Activated CD8-positive, alpha-beta memory T cell treated with anti-CD3 and anti-CD28 coated beads for 36 hours (primary cell): ENCODE results near the gene ARHGEF1. TPM values are rescaled to one million over a fixed set of nuclear protein-coding genes. Genes with fewer than 3 reads are reported as not detected.

Experiments used
- CTCF ChIA-PET: fragments of 350-600 bp; sonication (Branson Sonifier 250); formaldehyde crosslinking; loops from one replicate; lab custom pipeline; 2021; ENCODE audit warnings: antibody characterized with exemption; lab: Charles Lee
- POLR2A ChIA-PET: fragments of 350-600 bp; sonication (Branson Sonifier 250); formaldehyde crosslinking; loops from one replicate; lab custom pipeline; 2021; ENCODE audit warnings: antibody characterized with exemption; lab: Charles Lee
- total RNA-seq, 2 experiments: library from RNA; stranded (reverse); gene quantifications; one replicate each; pipeline ENCODE4 v1.2.3, GENCODE V29; 2021

ARHGEF1 gene
- total RNA-seq, 2 experiments from 2014 or later = 294 to 297 TPM

GRCh38 chr19:41872775-41873647, 10.0 kb upstream of the ARHGEF1 start:
- CTCF ChIA-PET = interaction anchor here (0.6 to 6.0 kb wide), 19 partner anchors 8 to 120 kb away, joined by 3 to 36 read pairs (median 8); partner anchors contain the start of genes ARHGEF1 and RPS19
- POLR2A ChIA-PET = interaction anchor here (0.6 to 6.7 kb wide), 10 partner anchors 9 to 85 kb away, joined by 3 to 62 read pairs (median 4); partner anchors contain the start of gene RPS19

GRCh38 chr19:41875973-41876372, 7.0 kb upstream of the ARHGEF1 start:
- ChIA-PET CTCF (interaction anchor here (0.6 to 1.6 kb wide), 11 partner anchors 10 to 83 kb away, joined by 3 to 8 read pairs (median 3); partner anchors contain the start of genes RABAC1 and RPS19), POLR2A (interaction anchor here (0.6 to 1.1 kb wide), 7 partner anchors 8 to 153 kb away, joined by 3 to 14 read pairs (median 6); no protein-coding TSS in a partner anchor)

- POLR2A ChIA-PET = interaction anchor here (0.5 to 1.1 kb wide), 3 partner anchors 11 to 14 kb away, joined by 3 to 14 read pairs (median 3); no protein-coding TSS in a partner anchor
- CTCF ChIA-PET = interaction anchor here (1.0 to 1.6 kb wide), 5 partner anchors 10 to 80 kb away, joined by 3 to 8 read pairs (median 3); partner anchors contain the start of gene RPS19
These were observed 5.8 kb upstream of the ARHGEF1 start, which contains the start of gene CD79A for GRCh38 chr19:41876847-41877832. TSS of gene CD79A (plus strand) at chr19:41877279. CDS start at chr19:41877305, 26 bp downstream.

GRCh38 chr19:41877916-41878905, 4.8 kb upstream of the ARHGEF1 start:
- POLR2A ChIA-PET = no interaction called here
- CTCF ChIA-PET = interaction anchor here (1.0 to 1.5 kb wide), 2 partner anchors 9 to 68 kb away, joined by 3 to 6 read pairs; no protein-coding TSS in a partner anchor

GRCh38 chr19:41879080-41879479, 3.9 kb upstream of the ARHGEF1 start:
- ChIA-PET CTCF (no interaction called here), POLR2A (no interaction called here)

GRCh38 chr19:41879670-41880328, 3.2 kb upstream of the ARHGEF1 start:
- CTCF ChIA-PET = no interaction called here
- POLR2A ChIA-PET = no interaction called here

GRCh38 chr19:41880329-41880708, 2.7 kb upstream of the ARHGEF1 start:
- ChIA-PET CTCF (no interaction called here), POLR2A (no interaction called here)

- CTCF ChIA-PET = interaction anchor here (1.3 to 3.1 kb wide), 3 partner anchors 10 to 25 kb away, joined by 3 to 18 read pairs (median 6); no protein-coding TSS in a partner anchor
- POLR2A ChIA-PET = interaction anchor here (0.7 to 1.7 kb wide), 8 partner anchors 8 to 75 kb away, joined by 3 to 12 read pairs (median 5); partner anchors contain the start of gene RPS19
These were observed 458 bp downstream of the ARHGEF1 start for GRCh38 chr19:41883463-41883820.

GRCh38 chr19:41883821-41884733, 1.1 kb downstream of the ARHGEF1 start:
- ChIA-PET CTCF (interaction anchor here (0.6 to 3.4 kb wide), 8 partner anchors 9 to 75 kb away, joined by 3 to 20 read pairs (median 3); partner anchors contain the start of gene RABAC1), POLR2A (interaction anchor here (0.6 to 1.7 kb wide), 10 partner anchors 9 to 74 kb away, joined by 3 to 12 read pairs (median 4); partner anchors contain the start of gene RPS19)

- ChIA-PET POLR2A (interaction anchor here (0.5 to 3.6 kb wide), 11 partner anchors 9 to 277 kb away, joined by 3 to 25 read pairs (median 5); partner anchors contain the start of genes ERFL and RPS19), CTCF (interaction anchor here (0.8 to 3.6 kb wide), 14 partner anchors 9 to 65 kb away, joined by 3 to 20 read pairs (median 4); partner anchors contain the start of genes CD79A and RPS19)
These were observed 4.1 kb downstream of the ARHGEF1 start for GRCh38 chr19:41886761-41887710.

- CTCF ChIA-PET = interaction anchor here (0.5 to 3.6 kb wide), 10 partner anchors 8 to 70 kb away, joined by 3 to 20 read pairs (median 3); partner anchors contain the start of genes CD79A and RPS19
- POLR2A ChIA-PET = interaction anchor here (1.0 to 3.6 kb wide), 8 partner anchors 12 to 57 kb away, joined by 3 to 25 read pairs (median 10); partner anchors contain the start of genes ERFL and RPS19
These were observed 4.9 kb downstream of the ARHGEF1 start for GRCh38 chr19:41887711-41888382.

GRCh38 chr19:41888926-41889325, 5.9 kb downstream of the ARHGEF1 start:
- ChIA-PET CTCF (interaction anchor here (1.0 to 3.6 kb wide), 6 partner anchors 14 to 69 kb away, joined by 3 to 20 read pairs (median 3); partner anchors contain the start of gene RPS19), POLR2A (interaction anchor here (1.5 kb wide), 1 partner anchor 17 kb away, joined by 7 read pairs; no protein-coding TSS in a partner anchor)

- CTCF ChIA-PET = interaction anchor here (0.7 to 1.4 kb wide), 2 partner anchors 29 to 56 kb away, joined by 3 read pairs; no protein-coding TSS in a partner anchor
- POLR2A ChIA-PET = interaction anchor here (0.7 kb wide), 1 partner anchor 13 kb away, joined by 3 read pairs; no protein-coding TSS in a partner anchor
These were observed 6.9 kb downstream of the ARHGEF1 start for GRCh38 chr19:41889896-41890295.
